GM18519 (cell line): ENCODE measurements around the gene CRIP3.
"Not testable (repeated sequence)": the region's sequence is repeated elsewhere in the genome, so short reads cannot be mapped to it uniquely, and the experiment has no call there.

Experiments used
- ATAC-seq: cut with Tn5 transposase; IDR thresholded peaks from one replicate; pipeline ENCODE4 v1.9.1; 2021; ENCODE audit warnings: mild to moderate bottlenecking, moderate library complexity; ENCODE audit not compliant: unreplicated experiment, low FRiP score

Gene CRIP3, protein sequence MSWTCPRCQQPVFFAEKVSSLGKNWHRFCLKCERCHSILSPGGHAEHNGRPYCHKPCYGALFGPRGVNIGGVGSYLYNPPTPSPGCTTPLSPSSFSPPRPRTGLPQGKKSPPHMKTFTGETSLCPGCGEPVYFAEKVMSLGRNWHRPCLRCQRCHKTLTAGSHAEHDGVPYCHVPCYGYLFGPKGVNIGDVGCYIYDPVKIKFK

DNA sequence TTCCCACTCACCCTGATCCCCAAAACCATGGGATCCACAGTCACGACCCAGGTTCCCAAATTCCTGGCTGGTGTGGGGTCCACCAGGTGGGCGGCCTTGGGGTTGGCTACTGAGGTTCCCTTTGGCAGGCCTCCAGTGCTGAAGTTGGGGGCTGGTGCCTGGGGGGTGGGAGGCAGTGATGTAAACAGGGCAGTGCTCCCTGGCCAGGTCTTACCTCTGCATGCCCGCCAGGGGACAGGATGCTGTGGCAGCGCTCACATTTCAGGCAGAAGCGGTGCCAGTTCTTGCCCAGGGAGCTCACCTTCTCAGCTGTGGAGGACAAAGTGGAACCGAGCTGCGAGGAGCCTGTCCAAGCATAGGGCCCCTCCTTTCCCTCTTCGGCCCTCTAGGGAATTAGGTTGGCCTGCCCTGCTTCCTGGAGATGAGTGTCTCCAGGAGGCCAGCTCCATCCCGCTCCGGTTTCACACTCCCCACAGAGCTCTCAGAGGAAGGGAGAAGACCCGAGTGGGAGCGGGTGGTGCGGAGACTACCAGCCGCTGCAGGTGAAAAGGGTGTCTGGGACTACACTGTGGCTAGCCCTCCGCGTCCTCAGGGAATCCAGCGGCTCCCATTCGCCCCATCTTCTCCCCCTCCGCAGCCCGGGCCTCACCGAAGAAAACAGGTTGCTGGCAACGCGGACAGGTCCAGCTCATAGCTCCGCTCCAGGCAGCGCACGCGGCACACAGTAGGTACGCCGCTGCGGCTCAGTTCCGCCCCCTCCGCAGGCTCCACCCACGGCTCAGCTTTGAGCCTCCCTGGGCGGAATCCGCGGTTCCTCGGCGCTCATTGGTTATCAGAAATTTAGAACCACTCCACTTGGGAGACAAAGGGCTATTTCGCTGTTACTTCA, at the start of gene CRIP3:
Gene CRIP3 (minus strand): TSS at position 726 of the 889 bp plus-strand sequence. CDS start 34 bp downstream, at position 692.
- no peak for ATAC-seq

GRCh38 chr6:43355862-43356590, 47.4 kb upstream of the CRIP3 start:
- ATAC-seq = no peak

DNA sequence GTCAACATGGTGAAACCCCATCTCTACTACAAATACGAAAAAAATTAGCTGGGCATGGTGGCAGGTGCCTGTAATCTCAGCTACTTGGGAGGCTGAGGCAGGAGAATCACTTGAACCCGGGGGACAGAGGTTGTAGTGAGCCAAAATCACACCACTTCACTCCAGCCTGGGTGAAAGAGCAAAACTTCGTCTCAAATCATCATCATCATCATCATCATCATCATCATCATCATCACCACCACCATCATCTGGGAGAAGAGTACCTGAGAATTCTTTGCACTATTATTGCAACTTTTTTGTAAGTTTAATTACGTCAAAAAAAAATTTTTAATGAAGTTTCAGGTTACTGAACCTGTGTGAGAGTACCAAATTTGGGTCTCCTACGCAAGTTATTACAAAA, 43.3 kb upstream of the CRIP3 start:
- ATAC-seq = not testable (repeated sequence)

- ATAC-seq = no peak
Observed at GRCh38 chr6:43347444-43347843, 38.8 kb upstream of the CRIP3 start.

DNA sequence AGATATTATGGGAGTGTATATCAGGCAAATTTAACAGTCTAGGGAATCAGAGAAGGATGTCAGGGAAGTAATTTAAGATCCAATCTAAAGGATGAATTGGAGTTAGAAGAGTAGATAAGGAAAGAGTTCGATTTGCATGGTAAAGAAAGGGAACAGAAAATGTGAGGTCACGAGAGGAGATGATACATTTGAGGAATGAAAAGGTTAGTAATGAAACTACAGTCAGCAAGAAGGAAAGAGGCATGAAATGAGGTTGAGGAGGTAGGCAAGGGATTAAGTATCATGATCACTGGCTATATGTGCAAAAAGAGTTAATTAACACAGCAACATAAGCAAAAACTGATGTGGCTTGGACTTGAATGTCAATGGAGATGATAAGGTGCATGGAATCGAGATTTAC, 38.4 kb upstream of the CRIP3 start:
- no peak for ATAC-seq

- not testable (repeated sequence) for ATAC-seq
Observed at GRCh38 chr6:43346243-43346642, 37.6 kb upstream of the CRIP3 start.

- no peak for ATAC-seq
Observed at GRCh38 chr6:43339168-43339567, 30.5 kb upstream of the CRIP3 start.

DNA sequence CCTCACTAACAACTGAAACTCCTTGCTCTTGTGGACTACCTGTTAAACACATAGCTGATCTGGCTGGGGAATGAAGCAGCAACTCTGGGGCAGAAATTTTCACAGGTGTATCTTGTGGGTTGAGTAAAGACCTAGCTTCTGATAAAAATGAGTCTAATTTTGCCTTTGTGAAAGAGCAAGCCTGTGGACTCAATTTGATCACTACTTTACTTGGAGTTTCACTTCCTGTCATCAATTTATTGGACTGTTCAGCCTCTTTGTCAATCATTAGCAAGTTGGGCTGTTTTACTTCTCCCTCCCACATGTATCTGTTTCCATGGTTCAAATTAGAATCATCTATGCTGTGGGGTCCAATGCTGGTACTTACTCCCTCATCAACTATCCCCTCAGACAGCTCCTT, 29.6 kb upstream of the CRIP3 start:
- no peak for ATAC-seq

DNA sequence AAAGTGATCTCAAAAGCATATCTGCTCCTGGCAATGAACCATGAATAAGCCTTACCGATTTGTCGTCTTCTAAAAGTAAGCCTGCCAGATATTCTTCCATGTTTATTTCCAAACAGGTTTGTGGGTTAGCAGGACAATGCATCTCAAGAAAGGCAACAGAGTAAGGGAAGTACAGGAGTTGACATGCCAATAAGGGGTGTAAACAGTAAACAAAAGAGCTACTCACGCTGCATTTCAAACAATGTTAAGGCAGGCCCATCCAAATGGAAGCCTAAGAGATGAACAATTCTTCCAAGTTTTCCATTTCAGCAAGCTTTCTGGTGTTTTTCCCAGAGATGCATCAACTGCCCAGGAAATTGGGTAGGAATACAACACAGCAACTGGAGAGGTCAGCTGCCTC, 27.8 kb upstream of the CRIP3 start:
- ATAC-seq = no peak

- no peak for ATAC-seq
Observed at GRCh38 chr6:43335469-43335868, 26.8 kb upstream of the CRIP3 start.

DNA sequence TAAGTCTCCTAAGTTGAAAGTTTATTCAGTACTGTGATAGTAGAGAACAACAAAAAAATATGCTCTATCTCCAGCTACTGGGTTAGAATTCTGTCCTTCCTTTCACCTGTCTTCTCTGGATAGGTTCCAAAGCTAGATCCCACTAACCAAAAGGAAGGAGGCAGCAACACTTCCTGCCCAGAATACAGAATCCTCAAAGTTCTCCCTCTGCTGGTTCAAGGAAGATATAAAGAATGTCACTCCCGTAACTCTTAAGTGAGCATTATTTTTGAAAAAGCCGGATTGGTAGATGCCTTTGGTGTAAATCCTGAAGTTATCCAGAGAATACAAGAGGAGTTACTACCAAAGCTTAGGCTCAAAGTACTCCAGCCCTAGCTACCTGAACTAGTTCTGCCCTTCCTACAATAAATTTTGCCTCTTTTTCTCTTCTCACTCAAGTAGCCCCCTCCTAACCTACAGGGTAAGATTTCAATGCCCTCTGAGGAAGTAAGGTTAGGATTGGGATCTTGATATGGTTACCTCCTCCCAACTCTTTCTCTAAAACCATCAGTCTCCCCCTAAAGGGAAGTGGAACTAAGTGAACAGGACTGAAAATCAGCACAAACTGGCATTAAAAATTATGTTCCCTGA, 26.0 kb upstream of the CRIP3 start:
- ATAC-seq = no peak

DNA sequence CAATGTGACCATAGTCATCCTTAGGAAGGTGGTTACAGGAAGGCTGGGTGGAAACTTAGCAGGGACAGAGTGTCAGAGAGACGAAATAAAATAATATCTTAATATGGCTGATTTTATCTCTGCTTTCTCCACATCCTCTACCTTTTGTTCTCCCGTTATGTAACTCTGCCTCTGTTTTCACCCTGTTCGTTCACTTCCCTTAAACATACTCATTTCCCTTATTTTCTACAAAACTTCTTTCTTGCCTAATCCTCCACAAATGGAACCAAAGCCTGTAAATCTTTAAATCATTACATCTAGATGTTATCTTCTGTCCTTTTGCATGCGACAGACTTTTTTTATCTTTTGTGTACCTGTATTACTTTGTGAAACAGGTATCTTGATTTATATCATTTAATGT, 23.3 kb upstream of the CRIP3 start:
- no peak for ATAC-seq

DNA sequence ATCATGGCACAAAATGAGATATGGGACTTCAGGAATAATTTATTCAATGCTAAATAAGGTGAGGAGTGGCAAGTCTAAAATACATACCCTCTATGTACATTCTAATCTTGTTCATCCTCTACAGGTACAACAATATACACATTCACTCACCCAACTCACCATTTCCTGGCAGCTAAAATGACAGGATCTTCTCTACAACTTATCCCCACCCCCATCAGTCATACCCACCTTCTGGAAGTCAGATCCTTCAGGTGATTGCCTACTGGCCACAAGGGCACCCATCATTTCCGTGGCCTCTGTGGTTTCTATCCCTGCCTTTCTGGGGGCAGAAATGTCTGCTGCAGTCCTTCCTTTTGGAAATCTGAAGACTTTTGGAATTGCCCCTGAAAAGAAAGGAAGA, 22.8 kb upstream of the CRIP3 start:
- no peak for ATAC-seq

- ATAC-seq = no peak
Observed at GRCh38 chr6:43328528-43328927, 19.9 kb upstream of the CRIP3 start.

DNA sequence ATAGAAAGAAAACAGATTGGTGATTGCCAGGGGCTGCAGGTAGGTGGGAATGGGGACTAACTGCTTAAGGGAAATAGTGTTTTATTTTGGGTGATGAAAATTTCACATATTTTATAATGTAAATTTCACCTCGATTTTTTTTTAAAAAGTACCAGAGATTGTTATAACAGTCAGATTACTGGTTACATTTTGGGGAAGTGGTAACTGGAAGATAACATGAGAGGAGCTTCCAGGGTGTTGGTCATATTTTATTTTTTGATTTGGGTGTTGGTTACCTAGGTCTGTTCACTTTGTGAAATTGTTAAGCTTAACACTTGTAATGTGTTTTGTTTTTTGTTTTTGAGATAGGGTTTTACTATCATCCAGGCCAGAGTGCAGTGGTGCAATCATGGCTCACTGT, 17.2 kb upstream of the CRIP3 start:
- no peak for ATAC-seq

DNA sequence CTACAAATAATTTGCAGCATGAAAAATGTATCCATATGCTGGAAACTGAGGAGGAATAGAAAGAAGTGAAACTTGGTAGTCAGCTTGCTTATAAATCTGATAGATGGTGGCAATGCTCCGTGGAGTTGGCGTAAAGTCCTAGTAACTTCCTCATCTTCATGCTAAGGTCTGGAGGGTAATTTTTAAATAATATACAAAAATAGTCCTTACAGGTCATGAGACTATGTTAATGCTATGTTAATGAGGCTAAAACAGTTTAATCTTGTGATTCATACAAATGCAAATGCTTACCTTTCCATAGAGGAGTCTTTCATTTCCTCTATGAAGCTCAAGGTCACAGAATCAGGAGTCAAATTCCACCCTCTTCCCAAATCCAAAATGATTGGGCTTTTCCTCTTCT, 9.4 kb upstream of the CRIP3 start:
- ATAC-seq = no peak

DNA sequence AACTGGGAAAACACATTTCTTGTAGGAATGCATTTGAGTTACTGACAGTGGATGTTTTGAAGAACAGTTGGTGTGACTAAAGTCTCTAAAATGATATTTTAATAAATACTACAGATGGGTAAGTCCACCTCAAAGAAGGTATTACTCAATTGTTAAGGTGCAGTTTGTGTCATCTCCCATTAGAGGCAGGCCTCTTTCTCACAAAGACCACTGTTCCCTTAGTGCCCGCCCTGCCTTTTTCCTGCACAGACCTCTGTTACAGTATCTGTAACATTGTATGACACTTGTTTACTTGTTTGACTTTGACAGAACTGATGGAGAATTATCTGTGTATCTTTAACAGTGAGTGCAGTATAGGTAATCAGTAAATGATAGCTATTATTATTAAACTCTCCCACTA, 5.2 kb upstream of the CRIP3 start:
- ATAC-seq = no peak

GRCh38 chr6:43311666-43312065, 3.0 kb upstream of the CRIP3 start:
- ATAC-seq = no peak

DNA sequence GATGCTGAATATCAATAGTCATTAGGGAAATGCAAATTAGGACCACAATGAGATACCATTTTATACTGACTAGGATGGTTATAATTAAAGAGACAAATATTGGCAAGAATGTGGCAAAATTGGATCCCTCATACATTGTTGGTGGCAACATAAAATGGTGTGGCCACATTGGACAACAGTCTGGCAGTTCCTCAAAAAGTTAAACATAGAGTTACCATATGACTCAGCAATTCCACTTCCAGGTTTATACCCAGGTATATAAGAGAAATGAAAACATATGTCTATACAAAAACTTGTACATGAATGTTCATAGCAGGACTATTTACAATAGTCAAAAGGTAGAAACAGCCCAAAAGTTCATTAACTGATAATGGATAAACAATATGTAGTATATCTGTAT, 2.0 kb upstream of the CRIP3 start:
- no peak for ATAC-seq

GRCh38 chr6:43310134-43310533, 1.5 kb upstream of the CRIP3 start:
- no peak for ATAC-seq

DNA sequence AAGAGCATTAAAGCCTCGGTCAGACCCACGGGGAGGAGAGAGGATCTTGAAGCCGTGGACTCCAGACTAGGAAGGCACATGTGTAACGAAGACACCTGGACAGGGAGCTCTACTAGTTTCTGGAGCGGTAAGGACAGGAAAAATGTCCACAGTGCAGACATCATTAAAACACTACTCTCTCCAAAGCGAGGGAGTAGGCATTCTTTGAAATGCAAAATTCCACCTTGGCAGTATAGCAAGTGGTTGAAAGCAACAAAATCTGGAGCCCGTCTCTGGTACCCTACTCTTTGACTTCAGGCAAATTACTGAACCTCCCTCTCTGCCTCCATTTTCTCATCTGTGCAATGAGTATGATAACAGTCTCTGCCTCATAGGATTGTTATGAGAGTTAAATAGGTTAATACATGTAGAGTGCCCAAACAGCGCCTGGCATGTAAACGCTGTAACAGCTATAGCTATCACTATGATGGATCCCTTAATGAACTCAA, 408 bp upstream of the CRIP3 start:
- no peak for ATAC-seq
